Measurements from ENCODE around the gene MRPL53.

DNA sequence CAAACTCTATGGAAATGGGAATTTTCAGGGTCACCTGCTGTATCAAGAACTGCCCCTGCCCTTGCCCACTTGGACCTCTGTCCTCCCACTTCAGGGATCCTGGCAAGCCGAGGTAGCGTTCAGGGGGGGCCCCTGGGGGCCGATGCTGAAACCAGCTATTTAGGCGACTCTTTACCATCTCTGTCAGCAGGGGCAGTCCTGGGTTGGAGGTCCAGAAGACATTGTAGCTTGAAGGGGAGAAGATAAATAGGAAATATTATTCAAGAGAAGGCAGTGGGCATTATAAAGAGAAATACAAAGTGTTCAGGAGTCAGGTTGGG lies 9.7 kb downstream of the MRPL53 start:
- TF ChIP-seq EP300 (IDR thresholded peaks at IDR 0.05) = no peak
- no peak for TF ChIP-seq POLR2AphosphoS5 (IDR thresholded peaks at IDR 0.05)
- no peak for TF ChIP-seq CTCF (IDR thresholded peaks at IDR 0.05)
- no peak for TF ChIP-seq POLR2A (IDR thresholded peaks at IDR 0.05; ENCODE audit: low read depth)

Measured in esophagus muscularis mucosa (tissue), 4 donors.